Measurements from ENCODE around the gene PLCB1. TPM values are rescaled to one million over a fixed set of nuclear protein-coding genes. Genes with fewer than 3 reads are reported as not detected.

PLCB1 gene
- total and polyA plus RNA-seq, 2 experiments from 2014 or later, result 14.9 to 20.7 TPM

GRCh38 chr20:8547035-8547650, 415.1 kb downstream of the PLCB1 start (continued):
- TF ChIP-seq REST (IDR thresholded peaks at IDR 0.05; ENCODE audit: unreplicated experiment), result no peak
- no peak for TF ChIP-seq CTCF (conservative IDR thresholded peaks at IDR 0.05; ENCODE audit: low read depth in 2 of 2)
- TF ChIP-seq EZH2phosphoT487 (IDR thresholded peaks at IDR 0.05; ENCODE audit: unreplicated experiment), result no peak
- no peak for TF ChIP-seq EZH2 (IDR thresholded peaks at IDR 0.05; ENCODE audit: low read depth, unreplicated experiment)

- Histone ChIP-seq H3F3A (replicated peaks; ENCODE audit: low read depth) (no peaks in the 10 kb centered on the region), H3K27me3 (ENCODE audit: insufficient read depth) (no peaks in the 10 kb centered on the region), H3K79me2 (replicated peaks; ENCODE audit: insufficient read depth) (no peaks in the 10 kb centered on the region), H3K4me3 (no peak overlapping the region), H4K20me1 (replicated peaks; ENCODE audit: insufficient read depth) (no peaks in the 10 kb centered on the region), H3K4me2 (no peak overlapping the region), H3K27ac (ENCODE audit: low read depth) (no peak overlapping the region), H3K4me1 (ENCODE audit: insufficient read depth) (no peaks in the 10 kb centered on the region), H2AFZ (no peak overlapping the region), H3K36me3 (ENCODE audit: insufficient read depth) (no peaks in the 10 kb centered on the region), H3K9me2 (ENCODE audit: insufficient read depth) (peaks cover 8% of the 10 kb centered on the region; the same call in 1 of the 2 replicates)
- H3K4me1 Mint-ChIP-seq, result no peaks in the 10 kb centered on the region
- no peak for ATAC-seq
- no peaks in the 10 kb centered on the region for H3K27me3 Mint-ChIP-seq (ENCODE audit: insufficient read depth, low read depth, poor library complexity)
- H3K36me3 Mint-ChIP-seq (ENCODE audit: low read depth), result no peaks in the 10 kb centered on the region
- H3K9me3 Mint-ChIP-seq, result no peaks in the 10 kb centered on the region
- H3K4me3 Mint-ChIP-seq, result no peak overlapping the region
- DNase-seq (ENCODE audit: low spot score), result no peak
- H3K27ac Mint-ChIP-seq, result no peak overlapping the region
- TF ChIP-seq ZNF331 (CRISPR knock-in tag; IDR thresholded peaks at IDR 0.05; ENCODE audit: low read depth) (no peak), EZH2 (IDR thresholded peaks at IDR 0.05; ENCODE audit: low read depth, unreplicated experiment) (no peak), EZH2phosphoT487 (IDR thresholded peaks at IDR 0.05; ENCODE audit: unreplicated experiment) (no peak), CTCF (conservative IDR thresholded peaks at IDR 0.05; ENCODE audit: low read depth in 2 of 2) (no peak), JUNB (IDR thresholded peaks at IDR 0.05; ENCODE audit: unreplicated experiment) (no peak), ETS1 (IDR thresholded peaks at IDR 0.05) (no peak), POLR2AphosphoS5 (IDR thresholded peaks at IDR 0.05; ENCODE audit: low read depth) (no peak), STAT1 (IDR thresholded peaks at IDR 0.05; ENCODE audit: unreplicated experiment) (no peak), CREB1 (CRISPR knock-in tag; IDR thresholded peaks at IDR 0.05; ENCODE audit: low read depth) (no peak), REST (IDR thresholded peaks at IDR 0.05; ENCODE audit: unreplicated experiment) (no peak), ZNF114 (CRISPR knock-in tag; IDR thresholded peaks at IDR 0.05) (no peak), NANOG (IDR thresholded peaks at IDR 0.05; ENCODE audit: borderline replicate concordance) (no peak)
Observed at GRCh38 chr20:8547968-8548588, 416.0 kb downstream of the PLCB1 start.
